Gastrocnemius medialis (tissue), 4 donors: ENCODE measurements around the gene BCL10. TPM values are rescaled to one million over a fixed set of nuclear protein-coding genes. Genes with fewer than 3 reads are reported as not detected.

ENCODE experiments used
- ATAC-seq, 2 donors: fragments of 150-250 bp; one replicate each; pipeline ENCODE4 v1.9.1; 2016
- DNase-seq, 2 donors: peaks; one replicate each; pipeline ENCODE4 v3.0.0-alpha.2; 2019
- H3K27ac ChIP-seq, 4 donors: fragments of 200-600 bp; sonication (generic); 1 replicate in 1 of 4; 2 replicates in 3 of 4; pipeline ENCODE4 v1.5.1; 2016 to 2018; ENCODE audit warnings: mild to moderate bottlenecking in 2 of 4, moderate library complexity in 1 of 4
- H3K27me3 ChIP-seq, 3 donors: fragments of 200-600 bp; sonication (generic) in 2 of 3; 1 replicate in 1 of 3; 2 replicates in 2 of 3; pipeline versions ENCODE4 v1.5.1 to v1.6.0; 2016 to 2019; ENCODE audit warnings: mild to moderate bottlenecking in 1 of 3, moderate library complexity in 1 of 3
- H3K36me3 ChIP-seq, 2 donors: fragments of 200-600 bp; sonication (generic) in 1 of 2; one replicate each; pipeline ENCODE4 v1.5.1; 2017 to 2018
- H3K4me1 ChIP-seq, 2 donors: fragments of 200-600 bp; sonication (generic) in 1 of 2; one replicate each; pipeline ENCODE4 v1.5.1; 2016 to 2017; ENCODE audit warnings: mild to moderate bottlenecking in 2 of 2
- H3K4me3 ChIP-seq, 4 donors: fragments of 200-600 bp; sonication (generic) in 3 of 4; 1 replicate in 1 of 4; 2 replicates in 3 of 4; pipeline ENCODE4 v1.5.1; 2016 to 2019; ENCODE audit warnings: mild to moderate bottlenecking in 2 of 4
- H3K9me3 ChIP-seq, 3 donors: fragments of 200-600 bp; sonication (generic) in 2 of 3; 1 replicate in 1 of 3; 2 replicates in 2 of 3; pipeline ENCODE4 v1.5.1; 2016 to 2019
- POLR2A ChIP-seq, 2 donors: fragments of 450-650 bp; IDR thresholded peaks; one replicate each; pipeline ENCODE4 v1.6.1; 2017; ENCODE audit warnings: antibody characterized with exemption in 2 of 2, mild to moderate bottlenecking in 2 of 2, moderate library complexity in 2 of 2
- in situ Hi-C, 4 donors: fragments of 200-750 bp; cut with MboI; loops; one replicate each; pipeline versions ENCODE4 v1.15.0 to v1.8.0; 2017; ENCODE audit warnings: low sequenced_read_pairs in 4 of 4
- intact Hi-C: fragments of 100-400 bp; cut with DNase I; formaldehyde crosslinking; loops from one replicate; pipeline ENCODE4 v1.15.1; 2023; ENCODE audit warnings: low total_unique reads
- total RNA-seq, 4 donors: library from RNA; depleted of rRNA; stranded (reverse); fragments of >200 nt; gene quantifications; one replicate each; pipeline versions ENCODE4 v1.1.0 to v1.2.3, GENCODE V29; 2016
- TF ChIP-seq, protein P1 (sequence below), 5 experiments: fragments of 450-650 bp in 3 of 5; fragments of 200-600 bp in 2 of 5; sonication (generic) in 2 of 5; IDR thresholded peaks in 4 of 5; conservative IDR thresholded peaks in 1 of 5; 1 replicate in 4 of 5; 2 replicates in 1 of 5; pipeline ENCODE4 v1.5.1; 2016 to 2019; ENCODE audit warnings: antibody characterized with exemption in 5 of 5, mild to moderate bottlenecking in 3 of 5, moderate library complexity in 3 of 5

BCL10 gene
- total RNA-seq, 4 donors from 2014 or later: 4.3 to 6.4 (median 5.4) TPM

DNA sequence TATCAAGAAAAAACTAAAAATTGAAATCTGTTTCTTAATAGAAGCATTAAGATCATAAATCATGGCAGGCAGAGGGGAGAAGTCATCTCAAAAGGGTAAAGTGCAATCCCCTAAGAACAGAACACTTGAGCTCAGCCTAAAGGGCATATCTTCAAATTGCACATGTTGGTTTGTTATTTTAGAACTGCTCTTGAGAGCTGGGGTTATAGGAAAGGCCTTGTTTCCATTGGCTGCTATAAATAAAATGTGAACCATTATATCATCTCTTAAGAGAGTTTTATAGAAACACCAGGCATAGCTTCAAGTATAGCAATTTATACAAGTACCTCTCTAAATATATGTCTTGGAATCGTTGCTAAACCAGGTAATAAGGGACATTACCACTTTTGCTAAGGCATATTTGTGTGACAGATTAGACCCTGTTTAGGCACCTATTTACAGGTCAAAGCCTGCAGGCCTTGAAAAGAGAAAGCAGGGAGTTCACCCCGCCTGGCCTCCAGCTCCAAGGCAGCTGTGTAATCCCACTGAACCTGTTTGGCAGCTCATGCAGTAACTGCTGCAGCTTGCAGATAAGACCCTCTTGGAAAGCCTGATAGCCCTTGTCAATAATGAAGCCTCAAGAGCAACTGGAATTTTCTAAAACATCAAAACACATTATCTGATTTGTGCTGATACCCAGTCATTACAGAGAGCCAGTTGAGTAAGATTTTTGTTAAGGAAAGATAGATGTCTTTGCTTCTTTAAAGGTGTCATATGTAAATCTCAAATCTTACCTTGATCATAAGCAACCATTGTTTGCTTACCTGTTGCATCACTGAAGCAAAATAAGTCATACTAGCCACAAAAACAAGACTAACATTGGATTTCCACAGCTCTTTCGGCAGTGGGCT lies 51.5 kb downstream of the BCL10 start:
- H3K27ac ChIP-seq: no peak overlapping the region

DNA sequence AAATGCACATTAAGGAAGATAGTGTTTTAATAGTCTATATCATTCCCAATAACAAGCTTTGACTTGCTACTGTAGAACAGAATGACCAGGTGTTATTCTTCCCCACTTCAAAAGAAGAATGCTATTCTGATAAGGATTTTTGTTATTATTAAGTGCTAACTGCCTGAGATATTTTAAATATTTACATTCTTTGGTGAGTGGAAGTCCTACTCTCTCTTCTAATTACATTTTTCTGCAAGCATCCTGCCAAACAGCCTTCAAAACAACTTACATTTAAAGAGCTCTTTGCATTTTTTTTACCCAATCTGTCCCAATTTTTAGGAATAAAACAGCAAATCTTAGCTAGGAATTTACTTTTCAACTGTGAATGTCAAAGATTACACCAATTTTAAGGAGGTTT lies 52.1 kb downstream of the BCL10 start:
- DNase-seq (no peak), ATAC-seq (no peak)
- no peaks in the 10 kb centered on the region for H3K27me3 ChIP-seq
- intact Hi-C loops (no loop called here), in situ Hi-C loops (no loop called here)
- TF ChIP-seq, protein P1, sequence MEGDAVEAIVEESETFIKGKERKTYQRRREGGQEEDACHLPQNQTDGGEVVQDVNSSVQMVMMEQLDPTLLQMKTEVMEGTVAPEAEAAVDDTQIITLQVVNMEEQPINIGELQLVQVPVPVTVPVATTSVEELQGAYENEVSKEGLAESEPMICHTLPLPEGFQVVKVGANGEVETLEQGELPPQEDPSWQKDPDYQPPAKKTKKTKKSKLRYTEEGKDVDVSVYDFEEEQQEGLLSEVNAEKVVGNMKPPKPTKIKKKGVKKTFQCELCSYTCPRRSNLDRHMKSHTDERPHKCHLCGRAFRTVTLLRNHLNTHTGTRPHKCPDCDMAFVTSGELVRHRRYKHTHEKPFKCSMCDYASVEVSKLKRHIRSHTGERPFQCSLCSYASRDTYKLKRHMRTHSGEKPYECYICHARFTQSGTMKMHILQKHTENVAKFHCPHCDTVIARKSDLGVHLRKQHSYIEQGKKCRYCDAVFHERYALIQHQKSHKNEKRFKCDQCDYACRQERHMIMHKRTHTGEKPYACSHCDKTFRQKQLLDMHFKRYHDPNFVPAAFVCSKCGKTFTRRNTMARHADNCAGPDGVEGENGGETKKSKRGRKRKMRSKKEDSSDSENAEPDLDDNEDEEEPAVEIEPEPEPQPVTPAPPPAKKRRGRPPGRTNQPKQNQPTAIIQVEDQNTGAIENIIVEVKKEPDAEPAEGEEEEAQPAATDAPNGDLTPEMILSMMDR (IDR thresholded peaks at IDR 0.05 in 4 of 5, conservative IDR thresholded peaks at IDR 0.05 in 1 of 5): no peak
- no peak for TF ChIP-seq POLR2A (IDR thresholded peaks at IDR 0.05)
- no peak overlapping the region for H3K27ac ChIP-seq
- H3K36me3 ChIP-seq: no peaks in the 10 kb centered on the region
- H3K4me1 ChIP-seq: peaks cover 7 to 14% of the 10 kb centered on the region in 2 donors
- H3K9me3 ChIP-seq: no peaks in the 10 kb centered on the region
- H3K4me3 ChIP-seq: no peak overlapping the region

More for the DNA sequence above, 51.5 kb downstream of the BCL10 start:
- DNase-seq (no peak), ATAC-seq (no peak)
- intact Hi-C loops (no loop called here), in situ Hi-C loops (no loop called here)
- no peak overlapping the region for H3K4me3 ChIP-seq
- no peaks in the 10 kb centered on the region for H3K36me3 ChIP-seq
- H3K4me1 ChIP-seq: peaks cover 7 to 14% of the 10 kb centered on the region in 2 donors
- no peak for TF ChIP-seq POLR2A (IDR thresholded peaks at IDR 0.05)
- TF ChIP-seq, protein P1 (IDR thresholded peaks at IDR 0.05 in 4 of 5, conservative IDR thresholded peaks at IDR 0.05 in 1 of 5): no peak
- H3K9me3 ChIP-seq: no peaks in the 10 kb centered on the region
- H3K27me3 ChIP-seq: no peaks in the 10 kb centered on the region

DNA sequence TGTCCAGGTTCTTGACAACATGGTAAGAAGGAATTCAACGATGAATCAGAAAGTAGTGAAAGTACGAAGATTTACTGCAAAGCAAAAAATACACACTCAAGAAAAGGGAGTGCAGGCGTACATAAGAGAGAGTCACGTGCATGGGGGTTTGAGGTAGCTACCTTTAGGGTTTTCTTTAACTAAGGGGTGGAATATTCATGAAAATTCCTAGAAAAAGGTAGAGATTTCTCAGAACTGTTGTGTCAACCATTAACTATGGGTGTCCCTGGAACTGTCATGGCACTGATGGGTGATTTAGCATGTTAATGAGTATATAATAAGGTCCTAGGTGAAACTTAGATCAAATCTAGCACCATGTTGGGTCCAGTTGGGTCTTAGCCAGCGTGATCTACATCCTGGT lies 53.1 kb downstream of the BCL10 start:
- Histone ChIP-seq H3K27me3 (no peaks in the 10 kb centered on the region), H3K27ac (no peak overlapping the region), H3K4me1 (peaks cover 7 to 14% of the 10 kb centered on the region in 2 donors), H3K36me3 (no peaks in the 10 kb centered on the region), H3K4me3 (no peak overlapping the region), H3K9me3 (no peaks in the 10 kb centered on the region)
- no peak for ATAC-seq
- no peak for DNase-seq
- intact Hi-C loops (no loop called here), in situ Hi-C loops (no loop called here)
- no peak for TF ChIP-seq POLR2A (IDR thresholded peaks at IDR 0.05)
- TF ChIP-seq, protein P1 (IDR thresholded peaks at IDR 0.05 in 4 of 5, conservative IDR thresholded peaks at IDR 0.05 in 1 of 5): no peak

DNA sequence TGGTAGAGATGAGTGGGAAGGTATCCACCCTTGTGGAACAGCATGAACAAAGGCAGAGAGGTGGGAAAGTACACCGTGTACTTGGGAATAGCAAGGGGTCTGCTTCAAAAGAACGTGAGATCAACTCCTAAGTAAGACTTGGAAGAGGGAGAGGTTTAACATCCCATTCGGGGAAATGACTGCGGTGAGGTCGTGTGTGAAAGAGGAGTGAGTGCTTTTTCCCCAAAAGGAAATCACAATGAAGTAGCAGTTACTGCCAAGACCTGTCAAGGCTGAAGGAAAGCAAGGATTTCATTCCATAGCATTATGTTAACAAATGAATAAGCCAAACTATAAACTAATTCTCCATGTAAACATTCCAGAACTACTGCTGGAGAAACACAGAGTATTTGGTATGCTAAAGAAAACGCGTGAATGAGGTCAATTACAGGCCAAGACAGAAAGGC lies 55.7 kb downstream of the BCL10 start:
- Histone ChIP-seq H3K27ac (no peak overlapping the region), H3K4me1 (peaks cover 7 to 9% of the 10 kb centered on the region in 2 donors)
- intact Hi-C loops: no loop called here

More for the DNA sequence above, 55.7 kb downstream of the BCL10 start:
- TF ChIP-seq, protein P1 (IDR thresholded peaks at IDR 0.05 in 4 of 5, conservative IDR thresholded peaks at IDR 0.05 in 1 of 5): no peak
- TF ChIP-seq POLR2A (IDR thresholded peaks at IDR 0.05): no peak
- ATAC-seq (no peak), DNase-seq (no peak)
- Histone ChIP-seq H3K27me3 (no peaks in the 10 kb centered on the region), H3K9me3 (no peaks in the 10 kb centered on the region), H3K4me3 (no peak overlapping the region), H3K36me3 (no peaks in the 10 kb centered on the region)
- in situ Hi-C loops: no loop called here
